ENCODE measurements around the gene FOXO1. TPM values are rescaled to one million over a fixed set of nuclear protein-coding genes. Genes with fewer than 3 reads are reported as not detected.

Gene FOXO1
- total RNA-seq, 1 experiment from 2014 or later, result 12.2 TPM

- Histone ChIP-seq H2AFZ (ENCODE audit: low read depth, low read length, poor library complexity, severe bottlenecking) (no peak overlapping the region), H3K79me2 (ENCODE audit: insufficient read depth, low read length) (peaks cover 6% of the 10 kb centered on the region; the same call in 1 of the 2 replicates), H3K27me3 (ENCODE audit: insufficient read depth, low read length) (no peaks in the 10 kb centered on the region), H3K9me3 (ENCODE audit: control insufficient read depth in 1 of 2, insufficient read depth in 1 of 2, low read depth in 1 of 2, low read length in 2 of 2) (no peaks in the 10 kb centered on the region), H3K4me1 (ENCODE audit: control insufficient read depth in 1 of 2, insufficient read depth in 2 of 2, low read length in 2 of 2) (no peaks in the 10 kb centered on the region), H3K9me2 (ENCODE audit: insufficient read depth) (no peaks in the 10 kb centered on the region), H3K36me3 (ENCODE audit: control insufficient read depth in 1 of 2, insufficient read depth in 2 of 2, low read length in 2 of 2) (no peaks in the 10 kb centered on the region), H4K20me1 (ENCODE audit: insufficient read depth) (no peaks in the 10 kb centered on the region), H3K27ac (ENCODE audit: low read depth, low read length) (no peak overlapping the region), H3K9ac (ENCODE audit: low read length) (no peak overlapping the region), H3K4me3 (replicated peaks in 1 of 2; ENCODE audit: low read depth in 1 of 2, low read length in 2 of 2) (no peak overlapping the region), H3K4me2 (ENCODE audit: low read length) (no peak overlapping the region)
- ChIA-PET POLR2A (no interaction called here), CTCF (no interaction called here), RAD21 (ENCODE audit: low non-redundant PET in 1 of 2, low total read pairs in 2 of 2, uncharacterized antibody in 2 of 2, unreplicated experiment in 2 of 2) (no interaction called here)
- intact Hi-C loops (cut with micrococcal nuclease), result no loop called here
- DNase-seq (ENCODE audit: low read depth, low spot score), result no peak
- TF ChIP-seq JUND (IDR thresholded peaks at IDR 0.05), result no peak
- no peak for TF ChIP-seq YY1 (IDR thresholded peaks at IDR 0.05; ENCODE audit: extremely low read depth, insufficient replicate concordance, low read depth, low read length)
- TF ChIP-seq ZNF274 (IDR thresholded peaks at IDR 0.05; ENCODE audit: low read depth, low read length), result no peak
- TF ChIP-seq POLR2AphosphoS5 (IDR thresholded peaks at IDR 0.05; ENCODE audit: low read depth, low read length), result no peak
- no peak for TF ChIP-seq SIN3A (IDR thresholded peaks at IDR 0.05; ENCODE audit: low read depth)
- TF ChIP-seq CBX3 (IDR thresholded peaks at IDR 0.05; ENCODE audit: low read depth), result no peak
- TF ChIP-seq SP1 (IDR thresholded peaks at IDR 0.05; ENCODE audit: low read depth), result no peak
- TF ChIP-seq ZBTB33 (IDR thresholded peaks at IDR 0.05; ENCODE audit: extremely low read depth, insufficient replicate concordance, low read length), result no peak
- no peak for TF ChIP-seq ZFX (IDR thresholded peaks at IDR 0.05)
- no peak for TF ChIP-seq ATF3 (IDR thresholded peaks at IDR 0.05)
- TF ChIP-seq CEBPB (IDR thresholded peaks at IDR 0.05; ENCODE audit: low read depth), result no peak
- no peak for TF ChIP-seq RAD21 (IDR thresholded peaks at IDR 0.05; ENCODE audit: low read depth)
- TF ChIP-seq SRF (IDR thresholded peaks at IDR 0.05; ENCODE audit: low read depth), result no peak
- no peak for TF ChIP-seq POLR2A (IDR thresholded peaks at IDR 0.05; ENCODE audit: borderline replicate concordance, extremely low read depth, insufficient read depth, insufficient read length)
- no peak for TF ChIP-seq EGR1 (IDR thresholded peaks at IDR 0.05; ENCODE audit: low read depth)
- no peak for TF ChIP-seq CTCF (IDR thresholded peaks at IDR 0.05 in 2 of 3, conservative IDR thresholded peaks at IDR 0.05 in 1 of 3; ENCODE audit: borderline replicate concordance in 1 of 3, insufficient read depth in 1 of 3, low read depth in 2 of 3, low read length in 2 of 3)
- no peak for TF ChIP-seq EZH2 (IDR thresholded peaks at IDR 0.05)
- no peak for TF ChIP-seq MAX (IDR thresholded peaks at IDR 0.05)
- ATAC-seq, result no peak
- no TSS peak for BruUV-seq (replicated peaks)
Observed at GRCh38 chr13:40579535-40579934, 86.9 kb downstream of the FOXO1 start.

Data from HCT116 (cell line).